ENCODE measurements around the gene CALCA.

CALCA gene

GRCh38 chr11:14942745-14943144 is 29.4 kb downstream of the CALCA start:
- no peak for DNase-seq

GRCh38 chr11:14938936-14939335 is 33.2 kb downstream of the CALCA start:
- no peak for DNase-seq

DNA sequence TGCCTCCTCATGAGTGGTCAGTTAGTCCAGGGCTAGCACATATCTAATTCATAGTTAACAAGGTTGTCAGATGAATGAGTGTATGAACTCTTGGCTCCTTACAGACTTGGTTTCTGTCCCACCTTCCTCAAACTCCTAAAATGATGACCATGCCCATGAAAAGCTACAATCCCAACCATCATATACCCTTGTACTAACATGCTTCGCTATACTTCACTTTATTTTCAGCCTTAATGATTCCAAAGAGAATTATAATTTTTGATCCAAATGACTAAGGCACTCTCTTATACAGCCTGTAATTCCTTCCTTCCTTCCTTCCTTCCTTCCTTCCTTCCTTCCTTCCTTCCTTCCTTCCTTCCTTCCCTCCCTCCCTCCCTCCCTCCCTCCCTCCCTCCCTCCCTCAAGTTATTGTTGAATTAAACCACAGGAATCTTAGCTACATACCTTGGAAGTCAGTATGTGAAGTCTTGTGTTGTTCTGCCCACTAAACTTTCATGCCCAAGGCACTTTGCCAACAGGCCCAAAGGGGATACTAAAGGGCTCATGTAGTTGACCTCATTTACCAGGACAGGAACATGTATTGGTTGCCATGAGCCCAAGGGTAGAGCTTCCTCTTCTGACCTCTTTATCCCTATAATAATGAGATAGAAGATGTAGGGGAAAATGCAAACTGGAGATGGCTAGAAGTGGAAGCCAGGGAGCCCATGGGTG is 37.4 kb downstream of the CALCA start:
- no peak for DNase-seq

DNA sequence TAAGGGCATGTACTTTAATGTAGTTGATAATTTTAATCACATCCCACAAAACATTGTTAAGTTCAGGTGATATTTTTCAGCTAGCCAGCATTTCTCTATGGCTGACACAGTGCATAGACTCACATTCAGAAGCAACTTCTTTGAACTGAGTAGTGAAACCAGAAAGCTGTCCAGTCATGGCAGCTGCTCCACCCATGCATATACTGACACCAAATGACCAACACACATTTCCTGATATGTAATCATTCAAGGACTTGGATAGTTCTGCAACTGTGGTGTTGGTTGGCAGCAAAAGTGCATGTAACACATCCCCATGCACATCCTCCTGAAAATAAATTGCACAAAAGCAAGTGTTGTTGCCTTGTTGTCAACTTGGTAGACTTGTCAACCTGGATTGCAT is 39.7 kb downstream of the CALCA start:
- DNase-seq = no peak

- DNase-seq = no peak
Measured at GRCh38 chr11:14930369-14930768, 41.8 kb downstream of the CALCA start.

- no peak for DNase-seq
Measured at GRCh38 chr11:14927146-14927545, 45.0 kb downstream of the CALCA start.

DNA sequence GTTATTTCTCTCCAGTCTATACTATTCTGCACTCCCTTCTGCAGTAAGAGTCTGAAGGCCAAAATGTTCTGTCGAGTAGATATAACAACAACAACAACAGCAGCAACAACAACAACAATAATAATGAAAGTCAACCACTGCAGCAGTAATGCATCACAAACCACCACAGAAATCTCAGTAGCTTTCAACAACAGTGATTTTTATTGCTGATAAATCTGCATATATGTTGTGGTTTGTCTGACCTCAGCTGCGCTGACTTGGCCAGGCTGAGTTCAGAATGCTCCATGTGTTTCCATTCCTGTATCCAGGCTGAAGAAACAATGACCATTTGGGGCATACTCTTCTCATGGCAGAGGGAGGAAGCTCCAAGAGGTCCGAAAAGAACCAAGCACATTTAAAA is 47.8 kb downstream of the CALCA start:
- DNase-seq = no peak

Data from CD4-positive, alpha-beta T cell treated with Interleukin-12 subunit alpha and Interleukin-12 subunit beta, for 1 hour (primary cell).